ENCODE measurements around the gene IL10.

DNA sequence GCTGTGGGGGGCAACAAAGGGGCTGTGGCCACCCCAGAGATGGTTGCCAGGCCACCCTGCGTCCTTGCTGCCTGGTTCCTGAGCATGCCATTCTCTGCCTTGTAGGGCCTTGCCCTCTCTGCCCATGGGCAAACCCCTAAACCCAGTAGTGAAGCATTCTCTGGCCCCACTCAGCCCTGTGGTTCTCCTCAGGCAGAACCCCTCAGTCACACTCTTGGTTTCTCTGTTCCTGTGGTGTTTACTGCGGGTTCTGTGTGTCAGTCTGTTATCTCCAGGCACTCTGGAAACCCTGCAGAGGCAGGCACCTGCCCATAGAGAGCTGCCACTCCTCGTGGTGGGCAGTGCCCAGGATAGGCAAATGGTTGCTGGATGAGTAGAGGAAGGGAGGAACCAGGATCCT lies 42.8 kb downstream of the IL10 start:
- TF ChIP-seq EP300 (IDR thresholded peaks at IDR 0.05) (no peak), POLR2AphosphoS5 (IDR thresholded peaks at IDR 0.05) (no peak)
- TF ChIP-seq, protein P1, sequence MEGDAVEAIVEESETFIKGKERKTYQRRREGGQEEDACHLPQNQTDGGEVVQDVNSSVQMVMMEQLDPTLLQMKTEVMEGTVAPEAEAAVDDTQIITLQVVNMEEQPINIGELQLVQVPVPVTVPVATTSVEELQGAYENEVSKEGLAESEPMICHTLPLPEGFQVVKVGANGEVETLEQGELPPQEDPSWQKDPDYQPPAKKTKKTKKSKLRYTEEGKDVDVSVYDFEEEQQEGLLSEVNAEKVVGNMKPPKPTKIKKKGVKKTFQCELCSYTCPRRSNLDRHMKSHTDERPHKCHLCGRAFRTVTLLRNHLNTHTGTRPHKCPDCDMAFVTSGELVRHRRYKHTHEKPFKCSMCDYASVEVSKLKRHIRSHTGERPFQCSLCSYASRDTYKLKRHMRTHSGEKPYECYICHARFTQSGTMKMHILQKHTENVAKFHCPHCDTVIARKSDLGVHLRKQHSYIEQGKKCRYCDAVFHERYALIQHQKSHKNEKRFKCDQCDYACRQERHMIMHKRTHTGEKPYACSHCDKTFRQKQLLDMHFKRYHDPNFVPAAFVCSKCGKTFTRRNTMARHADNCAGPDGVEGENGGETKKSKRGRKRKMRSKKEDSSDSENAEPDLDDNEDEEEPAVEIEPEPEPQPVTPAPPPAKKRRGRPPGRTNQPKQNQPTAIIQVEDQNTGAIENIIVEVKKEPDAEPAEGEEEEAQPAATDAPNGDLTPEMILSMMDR (IDR thresholded peaks at IDR 0.05), result no peak

Data from sigmoid colon (tissue), 4 donors.